Measurements from ENCODE around the gene RACK1. TPM values are rescaled to one million over a fixed set of nuclear protein-coding genes. Genes with fewer than 3 reads are reported as not detected.

RACK1 gene
- total and polyA plus RNA-seq, 2 donors (not counting 3 experiments of a cell fraction or from before 2014, with no cell fraction given): 1,910 to 5,629 TPM

GRCh38 chr5:181237729-181238385 lies 5.8 kb downstream of the RACK1 start:
- peak; percentile 19 for TF ChIP-seq POLR2AphosphoS5 (IDR thresholded peaks at IDR 0.05; ENCODE audit: insufficient read depth, low read depth, low read length)
- no peak for TF ChIP-seq FOS (IDR thresholded peaks at IDR 0.05; ENCODE audit: borderline replicate concordance, insufficient read depth, low read length)
- intact Hi-C loops (cut with micrococcal nuclease) (no loop called here), dilution Hi-C loops (cut with MboI; ENCODE audit: extremely low pct_ligation_motif_present, low sequenced_read_pairs) (no loop called here)
- DNase-seq (ENCODE audit: low read depth, low spot score) (no peak), FAIRE-seq (no peak)
- Histone ChIP-seq H3K4me3 (replicated peaks in 1 of 3; ENCODE audit: insufficient read depth in 1 of 3, low read depth in 1 of 3, low read length in 3 of 3) (no peak overlapping the region), H2AFZ (ENCODE audit: low read depth, low read length) (no peak overlapping the region), H3K9ac (replicated peaks; ENCODE audit: extremely low read depth, insufficient read depth, low read length) (no peak overlapping the region), H3K36me3 (ENCODE audit: control insufficient read depth in 2 of 2, extremely low read depth in 1 of 2, insufficient read depth in 2 of 2, low read length in 2 of 2) (peaks cover 46 to 58% of the 10 kb centered on the region in 2 experiments), H3K79me2 (ENCODE audit: control insufficient read depth, insufficient read depth, low read length) (peaks cover 50% of the 10 kb centered on the region), H3K4me2 (ENCODE audit: insufficient read depth, low read length) (no peak overlapping the region), H3K27ac (ENCODE audit: insufficient read depth, low read depth, low read length) (no peak overlapping the region), H3K9me1 (replicated peaks; ENCODE audit: control insufficient read depth, extremely low read depth, insufficient read depth, low read length) (no peaks in the 10 kb centered on the region), H3K4me1 (ENCODE audit: control insufficient read depth, extremely low read depth, insufficient read depth, low read length) (peaks cover 18% of the 10 kb centered on the region), H3K27me3 (ENCODE audit: control insufficient read depth in 2 of 2, insufficient read depth in 2 of 2, low read length in 2 of 2) (no peaks in the 10 kb centered on the region), H4K20me1 (replicated peaks; ENCODE audit: control insufficient read depth, extremely low read depth, insufficient read depth, low read length) (peaks cover 6% of the 10 kb centered on the region), H3K9me3 (replicated peaks; ENCODE audit: control insufficient read depth, insufficient read depth, low read length) (no peaks in the 10 kb centered on the region)
- no TSS peak for BruUV-seq (replicated peaks)
- ChIA-PET CTCF (no interaction called here), POLR2A (no interaction called here)

GRCh38 chr5:181236954-181237641 lies 6.6 kb downstream of the RACK1 start:
- peaks cover 15% of the 10 kb centered on the region for H3K4me1 ChIP-seq (ENCODE audit: control insufficient read depth, extremely low read depth, insufficient read depth, low read length)
- H3K9ac ChIP-seq (replicated peaks; ENCODE audit: extremely low read depth, insufficient read depth, low read length): no peak overlapping the region
- intact Hi-C loops (cut with micrococcal nuclease) (no loop called here), dilution Hi-C loops (cut with MboI; ENCODE audit: extremely low pct_ligation_motif_present, low sequenced_read_pairs) (no loop called here)
- TF ChIP-seq POLR2A (IDR thresholded peaks at IDR 0.05; ENCODE audit: low read depth, low read length) (no peak), MAX (IDR thresholded peaks at IDR 0.05; ENCODE audit: insufficient read depth, insufficient read length) (no peak), FOS (IDR thresholded peaks at IDR 0.05; ENCODE audit: borderline replicate concordance, insufficient read depth, low read length) (no peak), CTCF (IDR thresholded peaks at IDR 0.05; ENCODE audit: extremely low read depth in 1 of 2, insufficient read depth in 1 of 2, low read depth in 1 of 2, low read length in 2 of 2) (no peak), JUN (IDR thresholded peaks at IDR 0.05; ENCODE audit: borderline replicate concordance, insufficient read depth, insufficient read length, low read depth) (no peak), GATA2 (IDR thresholded peaks at IDR 0.05; ENCODE audit: insufficient read depth, insufficient read length, low read depth, low read length) (no peak), POLR2AphosphoS5 (IDR thresholded peaks at IDR 0.05; ENCODE audit: insufficient read depth, low read depth, low read length) (no peak), MYC (IDR thresholded peaks at IDR 0.05; ENCODE audit: low read depth, low read length) (no peak), EZH2 (IDR thresholded peaks at IDR 0.05; ENCODE audit: borderline replicate concordance, low read depth, low read length, severe bottlenecking) (no peak)
- no TSS peak for BruUV-seq (replicated peaks)
- peaks cover 5% of the 10 kb centered on the region for H4K20me1 ChIP-seq (replicated peaks; ENCODE audit: control insufficient read depth, extremely low read depth, insufficient read depth, low read length)
- no peak overlapping the region for H3K4me3 ChIP-seq (replicated peaks in 1 of 3; ENCODE audit: insufficient read depth in 1 of 3, low read depth in 1 of 3, low read length in 3 of 3)
- no peak overlapping the region for H3K27ac ChIP-seq (ENCODE audit: insufficient read depth, low read depth, low read length)
- ChIA-PET POLR2A (no interaction called here), CTCF (interaction anchor here (1.4 kb wide), 1 partner anchor 53 kb away, joined by 4 read pairs; no protein-coding TSS in a partner anchor)
- peaks cover 43% of the 10 kb centered on the region for H3K79me2 ChIP-seq (ENCODE audit: control insufficient read depth, insufficient read depth, low read length)
- no peak for FAIRE-seq
- no peaks in the 10 kb centered on the region for H3K27me3 ChIP-seq (ENCODE audit: control insufficient read depth in 2 of 2, insufficient read depth in 2 of 2, low read length in 2 of 2)
- H3K9me1 ChIP-seq (replicated peaks; ENCODE audit: control insufficient read depth, extremely low read depth, insufficient read depth, low read length): no peaks in the 10 kb centered on the region
- peaks cover 44 to 61% of the 10 kb centered on the region in 2 experiments for H3K36me3 ChIP-seq (ENCODE audit: control insufficient read depth in 2 of 2, extremely low read depth in 1 of 2, insufficient read depth in 2 of 2, low read length in 2 of 2)
- no peaks in the 10 kb centered on the region for H3K9me3 ChIP-seq (replicated peaks; ENCODE audit: control insufficient read depth, insufficient read depth, low read length)
- no peak overlapping the region for H2AFZ ChIP-seq (ENCODE audit: low read depth, low read length)
- H3K4me2 ChIP-seq (ENCODE audit: insufficient read depth, low read length): no peak overlapping the region
- no peak for DNase-seq (ENCODE audit: low read depth, low spot score)

All from endothelial cell of umbilical vein (primary cell).